HepG2 (cell line): ENCODE results near the gene RSPH9. TPM values are rescaled to one million over a fixed set of nuclear protein-coding genes. Genes with fewer than 3 reads are reported as not detected.

Experiments used
- FOXK1 ChIP-seq: sonication (generic); formaldehyde crosslinking; IDR thresholded peaks from 2 replicates; pipeline ENCODE4 v1.4.0; 2020; ENCODE audit warnings: low read depth, missing genetic modification reagents, borderline replicate concordance
- GABPB1 ChIP-seq: IDR thresholded peaks from 2 replicates; pipeline ENCODE4 v1.6.1; 2016; ENCODE audit warnings: mild to moderate bottlenecking, missing genetic modification reagents, moderate library complexity, missing compliant biosample characterization
- GATAD1 ChIP-seq: IDR thresholded peaks from 2 replicates; pipeline ENCODE4 v1.6.1; 2016; ENCODE audit warnings: missing genetic modification reagents, missing compliant biosample characterization
- HDAC1 ChIP-seq: sonication (generic); formaldehyde crosslinking; IDR thresholded peaks from 2 replicates; pipeline ENCODE4 v1.5.1; 2020; ENCODE audit warnings: mild to moderate bottlenecking, missing genetic modification reagents
- MYC ChIP-seq: sonication (generic); formaldehyde crosslinking; IDR thresholded peaks from 2 replicates; pipeline ENCODE4 v1.9.0; 2021; ENCODE audit warnings: missing genetic modification reagents, borderline replicate concordance
- POLR2A ChIP-seq, 2 experiments: IDR thresholded peaks; 2 replicates each; pipeline ENCODE4 v1.6.1; 2011; ENCODE audit warnings: low read depth in 2 of 2, low read length in 2 of 2, mild to moderate bottlenecking in 1 of 2, moderate library complexity in 1 of 2; ENCODE audit not compliant: insufficient read depth in 1 of 2
- SNAPC5 ChIP-seq: sonication (generic); formaldehyde crosslinking; IDR thresholded peaks from 2 replicates; pipeline ENCODE4 v1.8.1; 2023; ENCODE audit warnings: mild to moderate bottlenecking, missing genetic modification reagents, borderline replicate concordance
- SOX6 ChIP-seq, 2 experiments: fragments of 450-650 bp in 1 of 2; sonication (generic) in 1 of 2; formaldehyde crosslinking in 1 of 2; IDR thresholded peaks; 2 replicates each; pipeline versions ENCODE4 v1.4.0 to v1.6.1; 2017 to 2020; ENCODE audit warnings: antibody characterized with exemption in 1 of 2, mild to moderate bottlenecking in 1 of 2, missing genetic modification reagents in 1 of 2
- SP5 ChIP-seq: IDR thresholded peaks from 2 replicates; pipeline ENCODE4 v1.6.1; 2016; ENCODE audit warnings: low read depth, borderline replicate concordance
- SPEN ChIP-seq: sonication (generic); formaldehyde crosslinking; IDR thresholded peaks from 2 replicates; pipeline ENCODE4 v1.5.1; 2020; ENCODE audit warnings: low read depth, mild to moderate bottlenecking, missing genetic modification reagents
- SRSF9 ChIP-seq: fragments of 200-400 bp; formaldehyde crosslinking; IDR thresholded peaks from 2 replicates; pipeline ENCODE4 v1.6.1; 2018; ENCODE audit warnings: borderline replicate concordance, mild to moderate bottlenecking, low read depth, low read length; ENCODE audit not compliant: insufficient read depth, poor library complexity, severe bottlenecking
- TIGD3 ChIP-seq: sonication (generic); formaldehyde crosslinking; IDR thresholded peaks from 2 replicates; pipeline ENCODE4 v1.5.1; 2020; ENCODE audit warnings: mild to moderate bottlenecking, missing genetic modification reagents, borderline replicate concordance
- ZBTB2 ChIP-seq: sonication (generic); formaldehyde crosslinking; IDR thresholded peaks from 2 replicates; pipeline ENCODE4 v1.8.0; 2022; ENCODE audit warnings: low read depth, missing genetic modification reagents
- ZFP62 ChIP-seq: sonication (generic); formaldehyde crosslinking; IDR thresholded peaks from 2 replicates; pipeline ENCODE4 v1.4.0; 2020; ENCODE audit warnings: missing genetic modification reagents
- ZIK1 ChIP-seq: sonication (generic); formaldehyde crosslinking; IDR thresholded peaks from 2 replicates; pipeline ENCODE4 v1.5.0; 2020; ENCODE audit warnings: mild to moderate bottlenecking, low read depth, missing genetic modification reagents, borderline replicate concordance
- ZNF567 ChIP-seq: sonication (generic); formaldehyde crosslinking; IDR thresholded peaks from 2 replicates; pipeline ENCODE4 v1.8.1; 2023; ENCODE audit warnings: mild to moderate bottlenecking, missing genetic modification reagents, borderline replicate concordance
- polyA plus RNA-seq, 8 experiments: library from polyadenylated mRNA; depleted of rRNA in 3 of 8; stranded (reverse) in 7 of 8; unstranded in 1 of 8; fragments of >200 nt; fragmentation: Illumina TruSeq in 4 of 8; extraction: Trizol in 4 of 8; gene quantifications; 2 replicates each; pipeline versions ENCODE4 v1.2.1 to v1.2.3, GENCODE V29; 2011 to 2016; ENCODE audit warnings: low read depth in 4 of 8, missing spikeins in 1 of 8, mixed read lengths in 1 of 8; ENCODE audit not compliant: insufficient read depth in 1 of 8
- total RNA-seq, 5 experiments: library from RNA; depleted of rRNA; stranded (reverse); fragments of >200 nt; fragmentation: Illumina TruSeq; extraction: Trizol; gene quantifications; 2 replicates each; pipeline ENCODE4 v1.2.3, GENCODE V29; 2016; ENCODE audit warnings: low read depth in 1 of 5

The RSPH9 gene
- total and polyA plus RNA-seq, 2 of the 13 experiments (the other 11 are each of a cell fraction or from before 2014, with no cell fraction given): 0.04 TPM; not detected in 1

- TF ChIP-seq TIGD3 (CRISPR knock-in tag) (no peak), POLR2A (IDR thresholded peaks at IDR 0.05; ENCODE audit: insufficient read depth in 1 of 2, low read depth in 2 of 2, low read length in 2 of 2) (peak in 1 of 2 experiments; percentile 59; a peak in 2 of 4 replicates), SRSF9 (no peak), ZFP62 (CRISPR knock-in tag) (no peak), SP5 (CRISPR knock-in tag) (peak; percentile 66; the same call in 1 of the 2 replicates), HDAC1 (0 out of 2 replicates have a peak, but pooled peaks have one; percentile 20), MYC (CRISPR knock-in tag) (no peak), SNAPC5 (peak; percentile 36; the same call in 1 of the 2 replicates), GATAD1 (0 out of 2 replicates have a peak, but pooled peaks have one; percentile 8), SOX6 (IDR thresholded peaks at IDR 0.05) (no peak), SOX6 (CRISPR knock-in tag; IDR thresholded peaks at IDR 0.05) (no peak), ZBTB2 (CRISPR knock-in tag) (0 out of 2 replicates have a peak, but pooled peaks have one; percentile 9), ZIK1 (no peak), ZNF567 (CRISPR knock-in tag) (no peak), GABPB1 (no peak; the same call in 1 of the 2 replicates), SPEN (CRISPR knock-in tag) (0 out of 2 replicates have a peak, but pooled peaks have one; percentile 52), FOXK1 (no peak)
Measured at GRCh38 chr6:43628393-43629103, 16.3 kb upstream of the RSPH9 start (continued).
